Thymus (tissue), 14 donors: ENCODE results near the gene SLC13A4. TPM values are rescaled to one million over a fixed set of nuclear protein-coding genes. Genes with fewer than 3 reads are reported as not detected.
A peak's percentile ranks its signal among the peaks of the same experiment; 100 is the strongest.
"Not testable (repeated sequence)": the region's sequence is repeated elsewhere in the genome, so short reads cannot be mapped to it uniquely, and the experiment has no call there.

ENCODE experiments used
- DNase-seq, 9 donors: peaks; one replicate each; pipeline ENCODE4 v3.0.0-alpha.2; 2013; ENCODE audit warnings: low spot score in 9 of 9, low read depth in 6 of 9, missing footprints in 1 of 9
- H3K27ac ChIP-seq, 2 donors: one replicate each; pipeline ENCODE4 v1.5.1; 2013; ENCODE audit warnings: control low read depth in 1 of 2, low read depth in 1 of 2, low read length in 1 of 2, mild to moderate bottlenecking in 1 of 2, moderate library complexity in 1 of 2
- H3K27me3 ChIP-seq, 2 donors: one replicate each; pipeline ENCODE4 v1.5.1; 2013; ENCODE audit warnings: low read length in 1 of 2; ENCODE audit not compliant: control insufficient read depth in 2 of 2, insufficient read depth in 1 of 2
- H3K36me3 ChIP-seq, 2 donors: one replicate each; pipeline ENCODE4 v1.5.1; 2013; ENCODE audit warnings: low read length in 1 of 2, mild to moderate bottlenecking in 1 of 2, moderate library complexity in 1 of 2; ENCODE audit not compliant: control insufficient read depth in 2 of 2, insufficient read depth in 2 of 2
- H3K4me1 ChIP-seq, 2 donors: one replicate each; pipeline ENCODE4 v1.5.1; 2013; ENCODE audit warnings: low read length in 2 of 2; ENCODE audit not compliant: control insufficient read depth in 2 of 2, insufficient read depth in 2 of 2
- H3K4me3 ChIP-seq, 2 donors: one replicate each; pipeline ENCODE4 v1.5.1; 2013; ENCODE audit warnings: low read length in 2 of 2, control low read depth in 1 of 2, mild to moderate bottlenecking in 1 of 2
- H3K9me3 ChIP-seq, 2 donors: one replicate each; pipeline ENCODE4 v1.5.1; 2013; ENCODE audit warnings: low read length in 1 of 2, mild to moderate bottlenecking in 1 of 2; ENCODE audit not compliant: control insufficient read depth in 2 of 2, insufficient read depth in 1 of 2
- WGBS: extraction: QIAGEN DNeasy Blood & Tissue Kit; methylation state at CpG from one replicate; pipeline ENCODE4 v1.1.7; 2013; 5-methylcytosine and 5-hydroxymethylcytosine counted together
- long read RNA-seq, 10 donors: transcript quantifications; one replicate each; lab custom pipeline, GENCODE V29; 2026
- polyA plus RNA-seq: library from polyadenylated mRNA; stranded (reverse); fragments of 200-250 nt; gene quantifications from one replicate; pipeline ENCODE4 v1.2.3, GENCODE V29; 2013
- total RNA-seq: library from RNA; stranded (reverse); fragments of 120-200 nt; gene quantifications from one replicate; pipeline ENCODE4 v1.2.4, GENCODE V29; 2013
- donor health status: healthy.

Gene SLC13A4
- total RNA-seq, result 0.05 TPM
- 0.23 TPM for polyA plus RNA-seq
- long read RNA-seq, donor 1, result 0 reads
- long read RNA-seq, donor 2, result 0 reads
- long read RNA-seq, donor 3, result 0 reads
- long read RNA-seq, donor 4, result 0 reads
- long read RNA-seq, donor 5, result 0 reads
- long read RNA-seq, donor 6, result 0 reads
- long read RNA-seq, donor 7, result 0 reads
- long read RNA-seq, donor 8, result 0 reads
- long read RNA-seq, donor 9, result 0 reads
- long read RNA-seq, donor 10, result 0 reads

- H3K4me3 ChIP-seq, result no peak within 1 kb of the TSS
- H3K36me3 ChIP-seq, result no peaks in the 10 kb centered on the region
- 94% methylated on average over 11 of the region's 11 CpGs for WGBS
- no peaks in the 10 kb centered on the region for H3K9me3 ChIP-seq
- DNase-seq, result no peak
- no peak within 1 kb of the TSS for H3K27ac ChIP-seq
- H3K27me3 ChIP-seq, result no peaks in the 10 kb centered on the region
- H3K4me1 ChIP-seq, result no peaks in the 10 kb centered on the region
These were observed at the start of gene SLC13A4 for GRCh38 chr7:135728136-135728669. TSS of gene SLC13A4 (minus strand) at chr7:135728186. CDS start at chr7:135727496, 690 bp downstream.

- not testable (repeated sequence) for H3K36me3 ChIP-seq, H3K9me3 ChIP-seq, H3K27ac ChIP-seq, H3K4me3 ChIP-seq, DNase-seq, H3K27me3 ChIP-seq
- peaks cover 0 to 12% of the 10 kb centered on the region in 2 donors for H3K4me1 ChIP-seq
- 95% methylated on average over 8 of the region's 8 CpGs for WGBS
These were observed 47.9 kb upstream of the SLC13A4 start for GRCh38 chr7:135775915-135776314.

- no peaks in the 10 kb centered on the region for H3K9me3 ChIP-seq
- no peak for DNase-seq
- H3K27me3 ChIP-seq, result no peaks in the 10 kb centered on the region
- no peak overlapping the region for H3K4me3 ChIP-seq
- peaks cover 0 to 12% of the 10 kb centered on the region in 2 donors for H3K4me1 ChIP-seq
- 99% methylated on average over 2 of the region's 2 CpGs for WGBS
- H3K36me3 ChIP-seq, result no peaks in the 10 kb centered on the region
- H3K27ac ChIP-seq, result no peak overlapping the region
These were observed 47.2 kb upstream of the SLC13A4 start for GRCh38 chr7:135775230-135775629.

- Histone ChIP-seq H3K4me3 (no peak overlapping the region), H3K9me3 (no peaks in the 10 kb centered on the region), H3K27me3 (no peaks in the 10 kb centered on the region), H3K27ac (no peak overlapping the region), H3K36me3 (no peaks in the 10 kb centered on the region), H3K4me1 (peaks cover 0 to 12% of the 10 kb centered on the region in 2 donors)
- no peak for DNase-seq
- WGBS, result 78% methylated on average over 4 of the region's 4 CpGs
These were observed 46.3 kb upstream of the SLC13A4 start for GRCh38 chr7:135774284-135774683.

GRCh38 chr7:135773464-135773863 lies 45.5 kb upstream of the SLC13A4 start:
- WGBS, result 89% methylated on average over 5 of the region's 5 CpGs
- H3K36me3 ChIP-seq, result no peaks in the 10 kb centered on the region
- no peak overlapping the region for H3K27ac ChIP-seq
- peaks cover 0 to under 1% of the 10 kb centered on the region in 2 donors for H3K27me3 ChIP-seq
- peak in 1 of 9 donors; percentile 45 for DNase-seq
- no peak overlapping the region for H3K4me3 ChIP-seq
- H3K4me1 ChIP-seq, result peaks cover 0 to 12% of the 10 kb centered on the region in 2 donors
- H3K9me3 ChIP-seq, result no peaks in the 10 kb centered on the region

GRCh38 chr7:135772639-135773222 lies 44.7 kb upstream of the SLC13A4 start:
- Histone ChIP-seq H3K27me3 (peaks cover 0 to 3% of the 10 kb centered on the region in 2 donors), H3K4me3 (no peak overlapping the region), H3K36me3 (no peaks in the 10 kb centered on the region), H3K27ac (no peak overlapping the region), H3K9me3 (no peaks in the 10 kb centered on the region), H3K4me1 (peaks cover 0 to 12% of the 10 kb centered on the region in 2 donors)
- 82% methylated on average over 8 of the region's 8 CpGs for WGBS
- DNase-seq, result no peak

- DNase-seq, result no peak
- H3K4me3 ChIP-seq, result no peak overlapping the region
- 85% methylated on average over 4 of the region's 4 CpGs for WGBS
- H3K27me3 ChIP-seq, result peaks cover 0 to 4% of the 10 kb centered on the region in 2 donors
- no peaks in the 10 kb centered on the region for H3K36me3 ChIP-seq
- H3K27ac ChIP-seq, result no peak overlapping the region
- peaks cover 0 to 12% of the 10 kb centered on the region in 2 donors for H3K4me1 ChIP-seq
- H3K9me3 ChIP-seq, result no peaks in the 10 kb centered on the region
These were observed 44.1 kb upstream of the SLC13A4 start for GRCh38 chr7:135771961-135772638.

GRCh38 chr7:135771051-135771450 lies 43.1 kb upstream of the SLC13A4 start:
- H3K27ac ChIP-seq, result no peak overlapping the region
- no peaks in the 10 kb centered on the region for H3K9me3 ChIP-seq
- H3K4me1 ChIP-seq, result peaks cover 0 to 12% of the 10 kb centered on the region in 2 donors
- no peak for DNase-seq
- H3K4me3 ChIP-seq, result no peak overlapping the region
- no peaks in the 10 kb centered on the region for H3K36me3 ChIP-seq
- WGBS, result 92% methylated on average over 1 of the region's 1 CpG
- H3K27me3 ChIP-seq, result peaks cover 0 to 6% of the 10 kb centered on the region in 2 donors

GRCh38 chr7:135770139-135770710 lies 42.2 kb upstream of the SLC13A4 start:
- Histone ChIP-seq H3K4me1 (peaks cover 0 to 12% of the 10 kb centered on the region in 2 donors), H3K27me3 (peaks cover 0 to 13% of the 10 kb centered on the region in 2 donors), H3K36me3 (no peaks in the 10 kb centered on the region), H3K9me3 (no peaks in the 10 kb centered on the region), H3K4me3 (no peak overlapping the region), H3K27ac (no peak overlapping the region)
- WGBS, result 98% methylated on average over 6 of the region's 6 CpGs
- DNase-seq, result no peak
